GM19099 (cell line): ENCODE data around the gene MYLK4.

Experiments used
- POLR2A ChIP-seq: IDR thresholded peaks from 3 replicates; pipeline ENCODE4 v1.6.1; 2011; ENCODE audit warnings: low read depth; ENCODE audit not compliant: insufficient read length; ENCODE audit errors: extremely low read depth

The MYLK4 gene

DNA sequence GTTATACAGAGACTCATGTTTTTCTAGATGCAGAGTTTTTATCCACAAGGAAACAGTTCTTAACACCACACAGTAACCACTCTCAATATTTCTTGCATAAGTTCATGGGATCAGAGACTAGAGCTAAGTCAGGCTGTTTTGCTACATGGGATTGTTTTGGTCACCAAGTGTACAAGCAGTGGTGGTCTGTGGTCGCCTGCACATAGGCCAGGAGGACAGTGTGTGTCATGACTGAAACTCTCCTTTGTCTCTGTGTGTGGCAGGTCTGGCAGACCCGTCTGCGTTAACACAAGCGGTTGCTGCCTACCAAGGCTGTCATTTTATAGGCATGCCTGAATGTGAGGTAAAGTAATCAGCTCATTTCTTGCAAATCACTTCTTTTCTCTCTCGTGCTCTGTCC is 33.3 kb upstream of the MYLK4 start:
- TF ChIP-seq POLR2A: no peak

- no peak for TF ChIP-seq POLR2A
These were observed 32.7 kb upstream of the MYLK4 start for GRCh38 chr6:2783188-2783963.

DNA sequence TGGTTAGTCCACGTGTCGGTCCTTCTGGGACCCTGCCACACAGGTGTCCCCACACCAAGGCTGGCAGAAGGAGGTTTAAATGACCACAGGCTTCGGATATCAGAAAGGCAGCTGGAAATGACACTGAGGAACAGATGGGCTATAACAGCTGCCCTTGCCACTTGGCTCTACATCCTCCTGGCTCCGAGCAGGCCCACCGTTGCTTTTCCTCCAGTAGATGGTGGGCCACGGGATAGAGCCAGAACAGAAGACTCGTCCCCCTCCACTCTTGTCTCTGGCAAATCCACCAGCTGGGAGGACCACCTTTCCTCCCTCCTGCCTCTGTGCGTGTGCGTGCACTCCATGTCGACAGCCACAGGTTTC is 32.1 kb upstream of the MYLK4 start:
- no peak for TF ChIP-seq POLR2A

DNA sequence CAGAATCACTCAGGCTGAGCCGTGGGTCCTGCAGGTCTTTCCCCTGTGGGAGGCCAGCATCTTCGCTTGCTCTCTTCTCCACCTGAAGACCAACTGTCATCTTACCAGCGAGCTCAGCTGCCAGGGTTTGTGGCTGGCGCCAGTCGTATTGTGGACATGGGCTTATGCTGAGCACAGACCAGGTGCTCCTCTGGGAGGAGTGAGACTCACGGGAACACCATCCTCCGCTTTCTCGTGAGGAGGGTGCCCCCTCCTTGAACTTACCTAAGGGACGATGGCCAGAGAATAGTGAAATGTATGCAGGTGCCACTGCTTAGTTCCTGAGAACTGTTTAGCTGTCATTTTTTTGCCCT is 31.6 kb upstream of the MYLK4 start:
- TF ChIP-seq POLR2A: no peak

DNA sequence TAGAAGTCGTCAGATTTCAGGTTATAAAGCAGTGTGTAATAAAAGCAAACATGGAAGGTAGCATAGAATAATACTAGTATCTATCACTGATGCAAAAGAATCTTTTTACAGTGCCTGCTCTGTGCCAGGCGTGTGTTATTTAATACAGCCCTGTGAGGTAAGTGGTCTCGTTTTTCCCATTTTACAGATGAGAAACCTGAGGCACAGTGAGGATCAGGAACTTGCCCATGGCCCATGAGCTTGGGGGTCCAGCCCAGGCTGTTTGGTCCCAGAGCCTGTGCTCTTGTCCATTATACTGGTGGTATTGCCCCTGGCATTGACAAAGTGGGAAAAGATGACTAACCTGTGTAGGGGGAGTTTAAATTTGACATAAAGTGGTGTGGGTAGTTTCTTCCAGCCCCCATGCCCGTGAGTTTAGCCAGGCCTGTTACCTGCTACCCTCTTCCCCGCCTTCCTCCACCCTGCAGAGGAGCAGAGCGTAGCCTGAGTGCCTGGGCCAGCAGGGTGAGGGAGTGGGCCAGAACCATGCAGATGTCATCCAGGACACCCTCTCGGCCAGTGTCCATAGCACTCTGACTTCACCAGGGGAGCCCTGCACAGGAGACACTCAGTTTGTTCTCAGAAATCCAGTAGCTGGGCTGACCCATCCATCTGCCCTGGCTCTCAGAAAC is 31.1 kb upstream of the MYLK4 start:
- TF ChIP-seq POLR2A: no peak

DNA sequence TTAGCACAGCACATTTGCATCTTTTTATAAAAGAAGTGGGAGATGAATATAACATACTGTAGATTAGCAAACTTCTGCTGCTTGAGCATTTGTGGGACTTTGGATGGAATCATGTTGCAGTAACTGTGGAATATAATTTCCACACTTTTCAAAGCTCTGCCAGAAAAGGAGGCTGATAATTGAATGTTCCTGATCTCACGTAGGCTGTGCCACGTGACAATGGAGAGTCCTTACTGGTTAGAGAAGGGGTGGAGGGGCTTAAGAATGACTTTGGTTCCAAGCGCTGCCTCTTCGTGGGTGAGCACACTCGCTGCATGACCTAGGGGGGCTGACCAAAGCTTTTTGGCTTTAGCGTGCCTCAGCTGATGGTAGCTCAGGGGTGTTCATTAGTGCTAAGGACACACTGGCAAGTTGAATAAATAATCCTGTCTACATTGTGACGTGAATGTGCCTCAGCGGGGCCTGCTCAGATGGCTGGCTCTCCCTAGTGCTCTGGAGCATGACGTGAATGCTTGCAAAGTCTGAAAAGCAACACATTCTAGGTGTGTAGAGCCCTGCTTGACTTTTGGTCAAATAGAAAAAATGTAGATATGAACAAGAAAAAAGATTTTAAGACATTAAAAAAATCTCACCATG is 29.5 kb upstream of the MYLK4 start:
- no peak for TF ChIP-seq POLR2A

GRCh38 chr6:2777249-2777648 is 26.5 kb upstream of the MYLK4 start:
- TF ChIP-seq POLR2A: no peak

DNA sequence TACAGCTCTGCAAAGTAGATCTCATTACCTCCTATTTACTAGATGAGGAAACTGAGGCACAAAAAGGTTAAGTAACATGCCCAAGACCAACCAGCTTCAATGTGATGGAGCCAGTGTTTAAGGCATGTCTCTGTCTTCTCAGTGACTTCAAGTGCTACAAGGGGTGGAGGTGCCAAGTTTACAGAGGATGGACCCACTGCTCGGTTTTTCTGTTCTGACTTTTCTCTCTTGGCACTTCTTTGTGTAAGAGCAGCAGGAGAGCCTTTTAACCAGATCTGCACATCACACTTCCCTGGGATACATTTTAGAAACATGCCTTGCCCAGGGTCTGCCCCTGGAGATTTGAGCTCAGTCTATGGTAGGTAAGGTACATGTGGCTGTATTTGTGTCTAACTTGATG is 24.3 kb upstream of the MYLK4 start:
- TF ChIP-seq POLR2A: no peak

GRCh38 chr6:2773449-2773848 is 22.7 kb upstream of the MYLK4 start:
- TF ChIP-seq POLR2A: no peak

DNA sequence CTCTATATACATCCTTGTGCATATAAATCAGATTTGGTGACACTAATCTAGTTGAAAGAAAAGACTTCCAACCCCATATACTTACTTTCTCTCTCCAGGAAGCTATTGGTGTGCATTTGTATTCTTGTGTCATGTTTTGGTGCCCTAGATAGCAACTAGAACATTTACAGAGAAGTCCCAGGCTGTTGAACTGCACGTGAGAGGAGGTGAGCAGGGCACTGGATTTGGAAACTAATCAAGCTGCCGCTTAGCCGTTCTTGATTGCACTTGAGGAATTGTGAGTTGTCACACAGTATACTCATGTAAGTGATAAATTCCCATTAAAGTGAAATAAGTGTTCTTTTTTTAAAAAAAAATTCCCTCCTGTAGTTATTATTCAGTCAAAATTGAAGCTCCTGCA is 22.1 kb upstream of the MYLK4 start:
- TF ChIP-seq POLR2A: no peak

GRCh38 chr6:2771079-2771478 is 20.4 kb upstream of the MYLK4 start:
- no peak for TF ChIP-seq POLR2A

GRCh38 chr6:2770171-2770570 is 19.4 kb upstream of the MYLK4 start:
- no peak for TF ChIP-seq POLR2A

DNA sequence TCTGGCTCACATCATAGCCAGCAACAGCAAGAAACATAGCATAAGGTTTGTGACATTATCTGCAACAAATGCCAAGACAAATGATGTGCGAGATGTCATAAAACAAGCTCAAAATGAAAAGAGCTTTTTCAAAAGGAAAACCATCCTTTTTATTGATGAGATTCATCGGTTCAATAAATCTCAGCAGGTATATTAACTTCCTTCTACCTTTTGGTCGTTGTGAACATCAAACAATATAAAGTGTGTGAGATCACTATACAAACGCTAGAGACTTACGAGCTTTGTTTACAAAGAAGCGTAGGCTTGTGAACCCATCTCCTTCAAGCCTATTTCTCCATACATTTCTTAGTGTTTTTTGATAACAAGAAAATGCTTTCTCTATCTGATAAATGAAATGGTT is 18.0 kb upstream of the MYLK4 start:
- TF ChIP-seq POLR2A: no peak

- TF ChIP-seq POLR2A: no peak
These were observed 17.2 kb upstream of the MYLK4 start for GRCh38 chr6:2767657-2768524.
